HepG2 (cell line): Measurements from ENCODE around the gene CHMP5. TPM values are rescaled to one million over a fixed set of nuclear protein-coding genes. Genes with fewer than 3 reads are reported as not detected.

Experiments
- ATF6 ChIP-seq: sonication (generic); formaldehyde crosslinking; conservative IDR thresholded peaks from 2 replicates; pipeline ENCODE4 v1.4.0; 2020; ENCODE audit warnings: missing genetic modification reagents
- CBX5 ChIP-seq: sonication (generic); formaldehyde crosslinking; IDR thresholded peaks from 2 replicates; pipeline ENCODE4 v1.4.0; 2020; ENCODE audit warnings: missing genetic modification reagents, borderline replicate concordance
- CTCF ChIP-seq: sonication (generic); formaldehyde crosslinking; IDR thresholded peaks from 2 replicates; pipeline ENCODE4 v1.5.0; 2020; ENCODE audit warnings: mild to moderate bottlenecking, missing genetic modification reagents, moderate library complexity
- DNMT1 ChIP-seq: sonication (generic); formaldehyde crosslinking; IDR thresholded peaks from 2 replicates; pipeline ENCODE4 v1.5.1; 2020; ENCODE audit warnings: mild to moderate bottlenecking, missing genetic modification reagents
- HMGXB4 ChIP-seq, 2 experiments: sonication (generic) in 1 of 2; formaldehyde crosslinking in 1 of 2; IDR thresholded peaks; 2 replicates each; pipeline versions ENCODE4 v1.4.0 to v1.6.1; 2018 to 2020; ENCODE audit warnings: missing genetic modification reagents in 2 of 2, borderline replicate concordance in 1 of 2, low read depth in 1 of 2, mild to moderate bottlenecking in 1 of 2, missing biosample characterization in 1 of 2
- KMT2A ChIP-seq: sonication (generic); formaldehyde crosslinking; IDR thresholded peaks from 2 replicates; pipeline ENCODE4 v1.4.0; 2020; ENCODE audit warnings: missing genetic modification reagents
- NFKB2 ChIP-seq: sonication (generic); formaldehyde crosslinking; IDR thresholded peaks from 2 replicates; pipeline ENCODE4 v1.4.0; 2020; ENCODE audit warnings: missing genetic modification reagents, borderline replicate concordance
- ONECUT2 ChIP-seq: sonication (generic); formaldehyde crosslinking; IDR thresholded peaks from 2 replicates; pipeline ENCODE4 v1.4.0; 2020; ENCODE audit warnings: missing genetic modification reagents
- PHF21A ChIP-seq: sonication (generic); formaldehyde crosslinking; IDR thresholded peaks from 2 replicates; pipeline ENCODE4 v1.5.0; 2020; ENCODE audit warnings: mild to moderate bottlenecking, missing genetic modification reagents
- POLR2AphosphoS2 ChIP-seq: IDR thresholded peaks from 2 replicates; pipeline ENCODE4 v1.6.1; 2011; ENCODE audit warnings: low read depth, low read length, improper control_type of control experiment
- POLR2G ChIP-seq: fragments of 200-400 bp; formaldehyde crosslinking; IDR thresholded peaks from 2 replicates; pipeline ENCODE4 v1.6.1; 2018; ENCODE audit warnings: mild to moderate bottlenecking, low read depth, low read length, moderate library complexity
- SMAD9 ChIP-seq: sonication (generic); formaldehyde crosslinking; IDR thresholded peaks from 2 replicates; pipeline ENCODE4 v1.5.1; 2020; ENCODE audit warnings: mild to moderate bottlenecking, missing genetic modification reagents
- STAT6 ChIP-seq: sonication (generic); formaldehyde crosslinking; IDR thresholded peaks from 2 replicates; pipeline ENCODE4 v1.4.0; 2020; ENCODE audit warnings: missing genetic modification reagents, mild to moderate bottlenecking, borderline replicate concordance
- TBX2 ChIP-seq: sonication (generic); formaldehyde crosslinking; IDR thresholded peaks from 2 replicates; pipeline ENCODE4 v1.5.0; 2020; ENCODE audit warnings: missing genetic modification reagents, mild to moderate bottlenecking, borderline replicate concordance
- ZNF124 ChIP-seq: sonication (generic); formaldehyde crosslinking; IDR thresholded peaks from 2 replicates; pipeline ENCODE4 v1.4.0; 2020; ENCODE audit warnings: missing genetic modification reagents
- ZNF574 ChIP-seq: sonication (generic); formaldehyde crosslinking; IDR thresholded peaks from 2 replicates; pipeline ENCODE4 v1.4.0; 2020; ENCODE audit warnings: missing genetic modification reagents
- ZNF772 ChIP-seq: sonication (generic); formaldehyde crosslinking; IDR thresholded peaks from 2 replicates; pipeline ENCODE4 v1.5.0; 2020; ENCODE audit warnings: mild to moderate bottlenecking, missing genetic modification reagents
- ZSCAN9 ChIP-seq: IDR thresholded peaks from 2 replicates; pipeline ENCODE4 v1.6.1; 2016; ENCODE audit warnings: borderline replicate concordance
- polyA plus RNA-seq, 8 experiments: library from polyadenylated mRNA; depleted of rRNA in 3 of 8; stranded (reverse) in 7 of 8; unstranded in 1 of 8; fragments of >200 nt; fragmentation: Illumina TruSeq in 4 of 8; extraction: Trizol in 4 of 8; gene quantifications; 2 replicates each; pipeline versions ENCODE4 v1.2.1 to v1.2.3, GENCODE V29; 2011 to 2016; ENCODE audit warnings: low read depth in 4 of 8, missing spikeins in 1 of 8, mixed read lengths in 1 of 8; ENCODE audit not compliant: insufficient read depth in 1 of 8
- total RNA-seq, 5 experiments: library from RNA; depleted of rRNA; stranded (reverse); fragments of >200 nt; fragmentation: Illumina TruSeq; extraction: Trizol; gene quantifications; 2 replicates each; pipeline ENCODE4 v1.2.3, GENCODE V29; 2016; ENCODE audit warnings: low read depth in 1 of 5

Gene CHMP5
- total and polyA plus RNA-seq, 2 of the 13 experiments (the other 11 are each of a cell fraction or from before 2014, with no cell fraction given) = 46.0 to 57.3 TPM

- TF ChIP-seq HMGXB4 (CRISPR knock-in tag; IDR thresholded peaks at IDR 0.05; ENCODE audit: borderline replicate concordance in 1 of 2, low read depth in 1 of 2) (peak; percentile 14 to 18; a peak in 1 of 4 replicates), KMT2A (CRISPR knock-in tag) (peak; percentile 23; the same call in 1 of the 2 replicates), ATF6 (CRISPR knock-in tag) (no peak), STAT6 (no peak), POLR2AphosphoS2 (no peak), PHF21A (no peak), CTCF (CRISPR knock-in tag) (peak; percentile 48), DNMT1 (0 out of 2 replicates have a peak, but pooled peaks have one; percentile 11), TBX2 (CRISPR knock-in tag) (no peak; the same call in 1 of the 2 replicates), CBX5 (no peak), ONECUT2 (CRISPR knock-in tag) (no peak), SMAD9 (no peak), POLR2G (peak; percentile 86), ZSCAN9 (CRISPR knock-in tag) (no peak), ZNF574 (CRISPR knock-in tag) (peak; percentile 70), ZNF124 (CRISPR knock-in tag) (no peak), ZNF772 (CRISPR knock-in tag) (peak; percentile 37; the same call in 1 of the 2 replicates), NFKB2 (CRISPR knock-in tag) (no peak)
Observed at GRCh38 chr9:33264473-33265177, at the start of gene CHMP5, which contains the start of gene BAG1 (continued).
